Osteocyte (in vitro differentiated cells): Measurements from ENCODE around the gene LMNB1. TPM values are rescaled to one million over a fixed set of nuclear protein-coding genes. Genes with fewer than 3 reads are reported as not detected.
A peak's percentile ranks its signal among the peaks of the same experiment; 100 is the strongest.

Experiments
- DNase-seq: peaks from one replicate; pipeline ENCODE4 v3.0.0; 2021; ENCODE audit warnings: mixed read lengths; ENCODE audit not compliant: unreplicated experiment; ENCODE audit errors: extremely low spot score
- H3K27ac Mint-ChIP-seq: one replicate; pipeline ENCODE4 v1.8.0; 2021; ENCODE audit warnings: mild to moderate bottlenecking, mixed read lengths; ENCODE audit not compliant: unreplicated experiment
- H3K27me3 Mint-ChIP-seq: one replicate; pipeline ENCODE4 v1.8.0; 2021; ENCODE audit warnings: mixed read lengths; ENCODE audit not compliant: unreplicated experiment
- H3K36me3 Mint-ChIP-seq: one replicate; pipeline ENCODE4 v1.8.0; 2021; ENCODE audit warnings: mixed read lengths; ENCODE audit not compliant: unreplicated experiment
- H3K4me1 Mint-ChIP-seq: one replicate; pipeline ENCODE4 v1.8.0; 2021; ENCODE audit warnings: mixed read lengths; ENCODE audit not compliant: unreplicated experiment
- H3K4me3 Mint-ChIP-seq: one replicate; pipeline ENCODE4 v1.8.0; 2021; ENCODE audit warnings: mild to moderate bottlenecking, moderate library complexity, mixed read lengths; ENCODE audit not compliant: unreplicated experiment
- H3K9me3 Mint-ChIP-seq: one replicate; pipeline ENCODE4 v1.8.0; 2021; ENCODE audit warnings: mixed read lengths; ENCODE audit not compliant: unreplicated experiment
- CTCF ChIP-seq: fragments of 200-600 bp; sonication (generic); IDR thresholded peaks from 2 replicates; pipeline ENCODE4 v1.5.0; 2021; ENCODE audit warnings: antibody characterized with exemption, mild to moderate bottlenecking, moderate library complexity
- total RNA-seq: library from RNA; stranded (reverse); gene quantifications from 2 replicates; pipeline ENCODE4 v1.2.1, GENCODE V29; 2021

Gene LMNB1
- total RNA-seq, 1 donor from 2014 or later, result 22.3 TPM

GRCh38 chr5:126872561-126873354 lies 95.8 kb downstream of the LMNB1 start:
- Mint-ChIP-seq H3K27me3 (no peaks in the 10 kb centered on the region), H3K9me3 (no peaks in the 10 kb centered on the region), H3K36me3 (peaks cover 14% of the 10 kb centered on the region), H3K4me3 (no peak overlapping the region), H3K4me1 (peaks cover 40% of the 10 kb centered on the region), H3K27ac (no peak overlapping the region)
- no peak for DNase-seq
- TF ChIP-seq CTCF, result no peak

- Mint-ChIP-seq H3K4me1 (peaks cover 31% of the 10 kb centered on the region), H3K36me3 (peaks cover 15% of the 10 kb centered on the region), H3K9me3 (no peaks in the 10 kb centered on the region), H3K27ac (peak overlapping the region; percentile 81), H3K27me3 (no peaks in the 10 kb centered on the region), H3K4me3 (no peak overlapping the region)
- no peak for TF ChIP-seq CTCF
- no peak for DNase-seq
Measured at GRCh38 chr5:126875303-126875785, 98.4 kb downstream of the LMNB1 start.

GRCh38 chr5:126877602-126878001 lies 100.7 kb downstream of the LMNB1 start:
- H3K27me3 Mint-ChIP-seq, result no peaks in the 10 kb centered on the region
- no peaks in the 10 kb centered on the region for H3K9me3 Mint-ChIP-seq
- H3K36me3 Mint-ChIP-seq, result peaks cover 8% of the 10 kb centered on the region
- no peak for DNase-seq
- H3K27ac Mint-ChIP-seq, result peak overlapping the region; percentile 72
- TF ChIP-seq CTCF, result no peak
- no peak overlapping the region for H3K4me3 Mint-ChIP-seq
- peaks cover 31% of the 10 kb centered on the region for H3K4me1 Mint-ChIP-seq

GRCh38 chr5:126878085-126878484 lies 101.1 kb downstream of the LMNB1 start:
- H3K27me3 Mint-ChIP-seq, result no peaks in the 10 kb centered on the region
- no peak for DNase-seq
- H3K36me3 Mint-ChIP-seq, result peaks cover 8% of the 10 kb centered on the region
- H3K4me1 Mint-ChIP-seq, result peaks cover 31% of the 10 kb centered on the region
- H3K27ac Mint-ChIP-seq, result no peak overlapping the region
- no peaks in the 10 kb centered on the region for H3K9me3 Mint-ChIP-seq
- no peak for TF ChIP-seq CTCF
- no peak overlapping the region for H3K4me3 Mint-ChIP-seq

GRCh38 chr5:126878634-126879033 lies 101.7 kb downstream of the LMNB1 start:
- no peak for TF ChIP-seq CTCF
- Mint-ChIP-seq H3K27me3 (no peaks in the 10 kb centered on the region), H3K4me1 (peaks cover 31% of the 10 kb centered on the region), H3K27ac (no peak overlapping the region), H3K4me3 (no peak overlapping the region), H3K36me3 (peaks cover 6% of the 10 kb centered on the region), H3K9me3 (no peaks in the 10 kb centered on the region)
- DNase-seq, result no peak
